HepG2 (cell line): ENCODE data around the gene TNKS1BP1. TPM values are rescaled to one million over a fixed set of nuclear protein-coding genes. Genes with fewer than 3 reads are reported as not detected.

Source experiments
- EHMT2 ChIP-seq: fragments of 200-600 bp; sonication (generic); IDR thresholded peaks from 2 replicates; pipeline ENCODE4 v1.7.0; 2017; ENCODE audit warnings: antibody characterized with exemption, low read depth, low read length, borderline replicate concordance
- GABPA ChIP-seq, 2 experiments: IDR thresholded peaks; 2 replicates each; pipeline ENCODE4 v1.6.1; 2011 to 2016; ENCODE audit warnings: low read depth in 2 of 2, low read length in 1 of 2, missing biosample characterization in 1 of 2, missing genetic modification characterization in 1 of 2
- HOXA7 ChIP-seq: sonication (generic); formaldehyde crosslinking; IDR thresholded peaks from 2 replicates; pipeline ENCODE4 v1.8.1; 2022; ENCODE audit warnings: mild to moderate bottlenecking, missing genetic modification reagents, moderate library complexity
- KDM6A ChIP-seq: IDR thresholded peaks from 2 replicates; pipeline ENCODE4 v1.6.1; 2016; ENCODE audit warnings: low read depth
- MYPOP ChIP-seq: sonication (generic); formaldehyde crosslinking; IDR thresholded peaks from 2 replicates; pipeline ENCODE4 v1.8.1; 2023; ENCODE audit warnings: mild to moderate bottlenecking, moderate library complexity, missing genetic modification reagents
- NR0B2 ChIP-seq: sonication (generic); formaldehyde crosslinking; IDR thresholded peaks from 2 replicates; pipeline ENCODE4 v1.4.0; 2020; ENCODE audit warnings: mild to moderate bottlenecking, missing genetic modification reagents
- RBAK ChIP-seq: sonication (generic); formaldehyde crosslinking; IDR thresholded peaks from 2 replicates; pipeline ENCODE4 v1.5.1; 2020; ENCODE audit warnings: mild to moderate bottlenecking, missing genetic modification reagents
- SAP130 ChIP-seq: IDR thresholded peaks from 2 replicates; pipeline ENCODE4 v1.6.1; 2016; ENCODE audit warnings: low read depth
- SRSF1 ChIP-seq: fragments of 200-400 bp; formaldehyde crosslinking; optimal IDR thresholded peaks from 2 replicates; pipeline ENCODE3; 2017; ENCODE audit warnings: mild to moderate bottlenecking, low read depth, low read length, moderate library complexity
- ZNF160 ChIP-seq: sonication (generic); formaldehyde crosslinking; IDR thresholded peaks from 2 replicates; pipeline ENCODE4 v1.8.0; 2022; ENCODE audit warnings: mild to moderate bottlenecking, inconsistent platforms, missing genetic modification reagents
- ZNF232 ChIP-seq: sonication (generic); formaldehyde crosslinking; IDR thresholded peaks from 2 replicates; pipeline ENCODE4 v1.4.0; 2020; ENCODE audit warnings: missing genetic modification reagents, borderline replicate concordance
- ZNF296 ChIP-seq: sonication (generic); formaldehyde crosslinking; conservative IDR thresholded peaks from 2 replicates; pipeline ENCODE4 v1.5.0; 2020; ENCODE audit warnings: mild to moderate bottlenecking, missing genetic modification reagents
- ZNF552 ChIP-seq: sonication (generic); formaldehyde crosslinking; IDR thresholded peaks from 2 replicates; pipeline ENCODE4 v1.9.0; 2022; ENCODE audit warnings: missing genetic modification reagents, mild to moderate bottlenecking, borderline replicate concordance
- ZNF639 ChIP-seq: conservative IDR thresholded peaks from 2 replicates; pipeline ENCODE4 v1.6.1; 2018; ENCODE audit warnings: missing genetic modification reagents
- ZNF687 ChIP-seq: sonication (generic); formaldehyde crosslinking; IDR thresholded peaks from 2 replicates; pipeline ENCODE4 v1.5.1; 2020; ENCODE audit warnings: mild to moderate bottlenecking, missing genetic modification reagents, moderate library complexity
- ZNF747 ChIP-seq: sonication (generic); formaldehyde crosslinking; IDR thresholded peaks from 2 replicates; pipeline ENCODE4 v1.8.1; 2023; ENCODE audit warnings: missing genetic modification reagents, mild to moderate bottlenecking, borderline replicate concordance
- ZNF891 ChIP-seq: sonication (generic); formaldehyde crosslinking; IDR thresholded peaks from 2 replicates; pipeline ENCODE4 v1.5.0; 2020; ENCODE audit warnings: mild to moderate bottlenecking, missing genetic modification reagents
- ZSCAN21 ChIP-seq: sonication (generic); formaldehyde crosslinking; IDR thresholded peaks from 2 replicates; pipeline ENCODE4 v1.8.0; 2022; ENCODE audit warnings: mild to moderate bottlenecking, missing genetic modification reagents, moderate library complexity, borderline replicate concordance
- polyA plus RNA-seq, 8 experiments: library from polyadenylated mRNA; depleted of rRNA in 3 of 8; stranded (reverse) in 7 of 8; unstranded in 1 of 8; fragments of >200 nt; fragmentation: Illumina TruSeq in 4 of 8; extraction: Trizol in 4 of 8; gene quantifications; 2 replicates each; pipeline versions ENCODE4 v1.2.1 to v1.2.3, GENCODE V29; 2011 to 2016; ENCODE audit warnings: low read depth in 4 of 8, missing spikeins in 1 of 8, mixed read lengths in 1 of 8; ENCODE audit not compliant: insufficient read depth in 1 of 8
- total RNA-seq, 5 experiments: library from RNA; depleted of rRNA; stranded (reverse); fragments of >200 nt; fragmentation: Illumina TruSeq; extraction: Trizol; gene quantifications; 2 replicates each; pipeline ENCODE4 v1.2.3, GENCODE V29; 2016; ENCODE audit warnings: low read depth in 1 of 5
- TF ChIP-seq, protein P1 (sequence below): sonication (generic); formaldehyde crosslinking; IDR thresholded peaks from 2 replicates; pipeline ENCODE4 v1.4.0; 2020; ENCODE audit warnings: missing genetic modification reagents
- TF ChIP-seq, protein P2 (sequence below): sonication (generic); formaldehyde crosslinking; IDR thresholded peaks from 2 replicates; pipeline ENCODE4 v1.5.0; 2020; ENCODE audit warnings: missing genetic modification reagents

Gene TNKS1BP1
- total and polyA plus RNA-seq, 2 of the 13 experiments (the other 11 are each of a cell fraction or from before 2014, with no cell fraction given), result 13.7 to 15.0 TPM

DNA sequence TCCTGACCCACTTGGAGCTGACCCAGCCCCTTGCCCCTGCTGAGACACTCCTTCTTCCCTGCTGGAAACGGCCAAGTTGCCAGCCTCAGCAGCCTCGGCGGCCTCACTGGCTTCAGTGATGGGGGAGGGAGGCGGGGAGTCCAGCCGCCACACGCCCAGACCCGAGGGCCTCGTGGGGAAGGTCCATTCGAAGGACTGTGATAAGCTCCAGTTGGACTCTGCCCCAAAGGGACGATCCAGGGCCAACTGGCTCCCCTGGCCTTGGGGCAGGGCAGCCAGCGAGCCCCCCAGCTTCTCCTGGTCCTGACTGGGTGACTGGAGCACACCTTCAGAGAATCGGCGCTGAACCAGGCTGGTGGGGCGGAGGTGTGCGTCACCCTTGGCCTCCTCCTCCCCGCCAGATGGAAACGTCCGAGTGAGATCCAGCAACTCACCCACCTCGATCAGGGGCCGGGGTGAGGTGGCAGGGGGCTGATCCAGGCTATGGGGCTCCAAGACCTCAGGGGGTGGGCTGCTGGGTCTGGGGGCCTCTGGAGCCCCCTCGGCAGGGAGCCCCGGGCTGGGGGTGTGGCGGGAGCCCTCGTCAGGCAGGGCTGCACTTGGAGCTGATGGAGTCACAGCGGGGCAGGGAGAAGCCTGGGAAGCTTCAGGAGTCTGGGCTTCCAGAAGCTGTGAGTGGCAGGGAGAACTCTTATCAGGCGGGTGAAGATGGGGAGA lies 11.5 kb downstream of the TNKS1BP1 start (continued):
- TF ChIP-seq RBAK (CRISPR knock-in tag) (no peak), ZNF552 (CRISPR knock-in tag) (no peak), SAP130 (no peak), ZNF747 (no peak), ZSCAN21 (0 out of 2 replicates have a peak, but pooled peaks have one; percentile 20), GABPA (IDR thresholded peaks at IDR 0.05; ENCODE audit: low read depth, low read length) (no peak), GABPA (CRISPR knock-in tag; IDR thresholded peaks at IDR 0.05; ENCODE audit: low read depth) (no peak), ZNF687 (CRISPR knock-in tag) (peak; percentile 91), ZNF296 (no peak), HOXA7 (CRISPR knock-in tag) (no peak), SRSF1 (no peak), EHMT2 (no peak), ZNF639 (no peak), ZNF160 (CRISPR knock-in tag) (no peak), NR0B2 (no peak), ZNF232 (CRISPR knock-in tag) (no peak), ZNF891 (CRISPR knock-in tag) (no peak), MYPOP (CRISPR knock-in tag) (no peak), KDM6A (CRISPR knock-in tag) (no peak)
- TF ChIP-seq, protein P1, sequence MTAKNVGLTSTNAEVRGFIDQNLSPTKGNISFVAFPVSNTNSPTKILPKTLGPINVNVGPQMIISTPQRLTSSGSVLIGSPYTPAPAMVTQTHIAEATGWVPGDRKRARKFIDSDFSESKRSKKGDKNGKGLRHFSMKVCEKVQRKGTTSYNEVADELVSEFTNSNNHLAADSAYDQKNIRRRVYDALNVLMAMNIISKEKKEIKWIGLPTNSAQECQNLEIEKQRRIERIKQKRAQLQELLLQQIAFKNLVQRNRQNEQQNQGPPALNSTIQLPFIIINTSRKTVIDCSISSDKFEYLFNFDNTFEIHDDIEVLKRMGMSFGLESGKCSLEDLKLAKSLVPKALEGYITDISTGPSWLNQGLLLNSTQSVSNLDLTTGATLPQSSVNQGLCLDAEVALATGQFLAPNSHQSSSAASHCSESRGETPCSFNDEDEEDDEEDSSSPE (CRISPR knock-in tag), result 0 out of 2 replicates have a peak, but pooled peaks have one; percentile 52
- TF ChIP-seq, protein P2, sequence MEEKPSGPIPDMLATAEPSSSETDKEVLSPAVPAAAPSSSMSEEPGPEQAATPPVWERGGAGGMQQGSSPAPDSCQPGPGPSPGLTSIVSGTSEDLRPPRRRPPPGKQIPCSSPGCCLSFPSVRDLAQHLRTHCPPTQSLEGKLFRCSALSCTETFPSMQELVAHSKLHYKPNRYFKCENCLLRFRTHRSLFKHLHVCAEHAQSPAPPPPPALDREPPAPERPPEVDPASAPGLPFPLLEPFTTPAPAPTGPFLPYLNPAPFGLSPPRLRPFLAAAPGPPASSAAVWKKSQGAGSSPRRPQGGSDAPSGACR (CRISPR knock-in tag), result no peak
